WTC11 (cell line): Measurements from ENCODE around the gene NKX2-3.

Experiments
- E2F1 ChIP-seq: sonication (generic); formaldehyde crosslinking; IDR thresholded peaks from 2 replicates; pipeline ENCODE4 v1.8.0; 2022; ENCODE audit warnings: mild to moderate bottlenecking, missing genetic modification reagents
- OVOL2 ChIP-seq: fragments of 250-450 bp; sonication (Bioruptor Pico); IDR thresholded peaks from 2 replicates; pipeline ENCODE4 v1.9.0; 2021; ENCODE audit warnings: mild to moderate bottlenecking, borderline replicate concordance
- USF1 ChIP-seq: sonication (generic); formaldehyde crosslinking; IDR thresholded peaks from 2 replicates; pipeline ENCODE4 v1.8.0; 2022; ENCODE audit warnings: mild to moderate bottlenecking, missing genetic modification reagents
- TF ChIP-seq, protein P1 (sequence below): sonication (generic); formaldehyde crosslinking; IDR thresholded peaks from 2 replicates; pipeline ENCODE4 v1.8.1; 2023; ENCODE audit warnings: mild to moderate bottlenecking, missing genetic modification reagents, moderate library complexity
- TF ChIP-seq, protein P2 (sequence below): sonication (generic); formaldehyde crosslinking; IDR thresholded peaks from 2 replicates; pipeline ENCODE4 v1.8.1; 2023; ENCODE audit warnings: mild to moderate bottlenecking, missing genetic modification reagents

DNA sequence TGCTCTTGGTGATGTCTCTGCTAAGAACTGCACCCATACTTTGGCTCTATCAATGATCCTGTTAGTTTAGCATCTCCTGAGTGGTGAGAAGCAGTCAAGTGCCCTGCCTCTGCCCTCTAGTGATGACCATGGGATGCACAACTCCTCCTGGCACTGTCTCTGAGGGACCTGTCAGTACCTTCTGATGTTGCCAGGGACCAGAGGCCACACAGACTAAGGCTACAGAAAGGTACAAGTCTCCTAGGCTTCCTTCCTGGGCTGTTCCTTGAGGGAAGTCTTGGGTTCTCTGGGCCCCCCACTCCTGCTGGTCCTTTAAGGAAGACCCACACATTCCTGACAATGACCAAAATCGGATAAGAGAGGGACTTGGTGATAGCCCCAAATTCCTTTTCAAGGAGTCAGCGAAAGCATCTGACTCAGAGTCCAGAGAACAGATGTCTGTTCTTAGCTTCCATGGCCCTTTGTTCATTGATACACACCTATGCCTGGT, 15.3 kb downstream of the NKX2-3 start:
- TF ChIP-seq OVOL2 (no peak), E2F1 (CRISPR knock-in tag) (no peak), USF1 (CRISPR knock-in tag) (no peak)
- TF ChIP-seq, protein P1, sequence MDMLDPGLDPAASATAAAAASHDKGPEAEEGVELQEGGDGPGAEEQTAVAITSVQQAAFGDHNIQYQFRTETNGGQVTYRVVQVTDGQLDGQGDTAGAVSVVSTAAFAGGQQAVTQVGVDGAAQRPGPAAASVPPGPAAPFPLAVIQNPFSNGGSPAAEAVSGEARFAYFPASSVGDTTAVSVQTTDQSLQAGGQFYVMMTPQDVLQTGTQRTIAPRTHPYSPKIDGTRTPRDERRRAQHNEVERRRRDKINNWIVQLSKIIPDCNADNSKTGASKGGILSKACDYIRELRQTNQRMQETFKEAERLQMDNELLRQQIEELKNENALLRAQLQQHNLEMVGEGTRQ (CRISPR knock-in tag), result no peak
- TF ChIP-seq, protein P2, sequence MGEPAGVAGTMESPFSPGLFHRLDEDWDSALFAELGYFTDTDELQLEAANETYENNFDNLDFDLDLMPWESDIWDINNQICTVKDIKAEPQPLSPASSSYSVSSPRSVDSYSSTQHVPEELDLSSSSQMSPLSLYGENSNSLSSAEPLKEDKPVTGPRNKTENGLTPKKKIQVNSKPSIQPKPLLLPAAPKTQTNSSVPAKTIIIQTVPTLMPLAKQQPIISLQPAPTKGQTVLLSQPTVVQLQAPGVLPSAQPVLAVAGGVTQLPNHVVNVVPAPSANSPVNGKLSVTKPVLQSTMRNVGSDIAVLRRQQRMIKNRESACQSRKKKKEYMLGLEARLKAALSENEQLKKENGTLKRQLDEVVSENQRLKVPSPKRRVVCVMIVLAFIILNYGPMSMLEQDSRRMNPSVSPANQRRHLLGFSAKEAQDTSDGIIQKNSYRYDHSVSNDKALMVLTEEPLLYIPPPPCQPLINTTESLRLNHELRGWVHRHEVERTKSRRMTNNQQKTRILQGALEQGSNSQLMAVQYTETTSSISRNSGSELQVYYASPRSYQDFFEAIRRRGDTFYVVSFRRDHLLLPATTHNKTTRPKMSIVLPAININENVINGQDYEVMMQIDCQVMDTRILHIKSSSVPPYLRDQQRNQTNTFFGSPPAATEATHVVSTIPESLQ (CRISPR knock-in tag), result no peak
